Stomach (tissue), 4 donors: ENCODE data around the gene TNFRSF14.

ENCODE experiments used
- EP300 ChIP-seq: sonication (generic); formaldehyde crosslinking; IDR thresholded peaks from one replicate; pipeline ENCODE4 v1.6.1; 2017; ENCODE audit warnings: antibody characterized with exemption
- POLR2AphosphoS5 ChIP-seq, 3 donors: sonication (generic); formaldehyde crosslinking; IDR thresholded peaks; one replicate each; pipeline ENCODE4 v1.6.1; 2016; ENCODE audit warnings: antibody characterized with exemption in 3 of 3
- TF ChIP-seq, protein P1 (sequence below), 7 experiments: fragments of 450-650 bp in 4 of 7; fragments of 200-600 bp in 3 of 7; sonication (generic) in 3 of 7; IDR thresholded peaks; one replicate each; pipeline ENCODE4 v1.5.1; 2016 to 2019; ENCODE audit warnings: antibody characterized with exemption in 7 of 7, control low read depth in 2 of 7, mild to moderate bottlenecking in 1 of 7

GRCh38 chr1:2526824-2527555 lies 29.2 kb upstream of the TNFRSF14 start:
- TF ChIP-seq, protein P1, sequence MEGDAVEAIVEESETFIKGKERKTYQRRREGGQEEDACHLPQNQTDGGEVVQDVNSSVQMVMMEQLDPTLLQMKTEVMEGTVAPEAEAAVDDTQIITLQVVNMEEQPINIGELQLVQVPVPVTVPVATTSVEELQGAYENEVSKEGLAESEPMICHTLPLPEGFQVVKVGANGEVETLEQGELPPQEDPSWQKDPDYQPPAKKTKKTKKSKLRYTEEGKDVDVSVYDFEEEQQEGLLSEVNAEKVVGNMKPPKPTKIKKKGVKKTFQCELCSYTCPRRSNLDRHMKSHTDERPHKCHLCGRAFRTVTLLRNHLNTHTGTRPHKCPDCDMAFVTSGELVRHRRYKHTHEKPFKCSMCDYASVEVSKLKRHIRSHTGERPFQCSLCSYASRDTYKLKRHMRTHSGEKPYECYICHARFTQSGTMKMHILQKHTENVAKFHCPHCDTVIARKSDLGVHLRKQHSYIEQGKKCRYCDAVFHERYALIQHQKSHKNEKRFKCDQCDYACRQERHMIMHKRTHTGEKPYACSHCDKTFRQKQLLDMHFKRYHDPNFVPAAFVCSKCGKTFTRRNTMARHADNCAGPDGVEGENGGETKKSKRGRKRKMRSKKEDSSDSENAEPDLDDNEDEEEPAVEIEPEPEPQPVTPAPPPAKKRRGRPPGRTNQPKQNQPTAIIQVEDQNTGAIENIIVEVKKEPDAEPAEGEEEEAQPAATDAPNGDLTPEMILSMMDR (IDR thresholded peaks at IDR 0.05): no peak
- TF ChIP-seq POLR2AphosphoS5 (IDR thresholded peaks at IDR 0.05) (no peak), EP300 (no peak)
